ENCODE data around the gene ZNF330.

The ZNF330 gene

DNA sequence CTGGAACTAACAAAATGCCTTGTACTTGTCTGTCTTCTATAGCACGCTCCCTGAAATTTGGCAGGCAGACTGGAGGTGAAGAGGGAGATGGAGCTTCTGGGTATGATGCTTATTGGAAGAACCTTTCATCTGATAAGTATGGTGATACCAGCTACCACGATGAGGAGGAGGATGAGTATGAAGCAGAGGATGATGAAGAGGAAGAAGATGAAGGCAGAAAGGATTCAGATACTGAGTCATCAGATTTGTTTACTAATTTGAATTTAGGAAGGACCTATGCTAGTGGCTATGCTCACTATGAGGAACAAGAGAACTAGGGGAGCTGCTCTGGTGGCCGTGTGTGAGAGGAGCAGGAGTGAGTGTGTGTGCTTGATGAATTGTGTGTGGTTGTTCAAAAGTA lies 13.0 kb downstream of the ZNF330 start:
- DNase-seq (ENCODE audit: low read depth): no peak

- no peak for DNase-seq (ENCODE audit: low read depth)
Measured at GRCh38 chr4:141238186-141238585, 17.5 kb downstream of the ZNF330 start.

- DNase-seq (ENCODE audit: low read depth): no peak
Measured at GRCh38 chr4:141240259-141240658, 19.6 kb downstream of the ZNF330 start.

GRCh38 chr4:141240671-141241070 lies 20.0 kb downstream of the ZNF330 start:
- DNase-seq (ENCODE audit: low read depth): no peak

DNA sequence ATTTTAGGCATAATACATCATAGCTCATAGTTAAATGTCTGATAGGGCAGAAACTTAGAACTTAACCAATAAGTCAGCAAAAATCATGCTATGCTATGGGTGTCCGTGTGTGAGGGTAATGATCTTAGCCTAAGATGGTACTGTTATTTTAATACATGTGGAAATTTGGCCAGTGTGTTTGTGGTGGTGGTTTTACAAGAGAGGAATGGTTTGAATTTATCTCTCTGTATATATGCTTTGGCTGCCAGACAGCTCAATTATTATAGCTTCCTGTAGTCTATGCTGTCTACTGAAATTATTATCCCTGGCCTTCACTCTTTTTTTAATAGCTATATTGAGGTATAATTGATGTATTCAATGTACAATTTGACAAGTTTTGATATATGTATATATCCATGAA lies 21.3 kb downstream of the ZNF330 start:
- no peak for DNase-seq (ENCODE audit: low read depth)

- DNase-seq (ENCODE audit: low read depth): no peak
Measured at GRCh38 chr4:141244419-141244818, 23.7 kb downstream of the ZNF330 start.

GRCh38 chr4:141246243-141246642 lies 25.5 kb downstream of the ZNF330 start:
- DNase-seq (ENCODE audit: low read depth): no peak

DNA sequence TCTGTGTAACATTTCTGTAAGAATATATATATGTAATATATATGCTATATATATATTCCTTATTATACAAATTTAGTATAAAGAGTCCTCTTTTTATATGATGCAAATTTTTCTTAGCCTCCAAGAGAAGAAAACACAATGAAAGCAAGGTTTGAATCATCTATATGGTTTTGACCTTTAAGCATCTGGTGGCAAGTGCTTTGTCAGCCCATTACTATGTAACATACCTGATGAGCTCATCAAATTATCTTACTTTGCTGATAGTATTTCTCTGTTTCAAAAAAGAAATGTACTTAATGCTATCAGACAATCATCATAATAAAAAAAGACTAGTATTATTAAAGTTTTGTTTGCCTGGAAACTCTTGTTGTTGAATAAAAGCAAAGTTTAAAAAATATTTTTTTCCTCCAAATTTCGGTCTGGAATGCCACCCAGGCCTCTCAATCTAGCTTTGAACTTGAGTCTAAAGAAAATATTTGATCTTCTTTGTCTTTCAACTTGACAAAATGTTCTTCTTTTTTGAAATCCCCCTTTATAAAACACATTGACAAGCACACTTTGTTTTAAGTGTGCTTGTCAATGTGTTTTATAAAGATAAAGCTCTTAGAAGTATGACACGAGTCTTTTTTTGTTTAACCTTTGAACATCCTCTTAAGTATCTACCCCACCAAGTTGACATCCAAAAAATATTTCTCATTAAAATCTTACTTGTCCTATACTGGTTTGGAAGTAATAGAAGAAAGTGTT lies 26.2 kb downstream of the ZNF330 start:
- DNase-seq (ENCODE audit: low read depth): no peak

GRCh38 chr4:141247430-141247780 lies 26.7 kb downstream of the ZNF330 start:
- DNase-seq (ENCODE audit: low read depth): no peak

GRCh38 chr4:141248029-141248428 lies 27.3 kb downstream of the ZNF330 start:
- DNase-seq (ENCODE audit: low read depth): no peak

DNA sequence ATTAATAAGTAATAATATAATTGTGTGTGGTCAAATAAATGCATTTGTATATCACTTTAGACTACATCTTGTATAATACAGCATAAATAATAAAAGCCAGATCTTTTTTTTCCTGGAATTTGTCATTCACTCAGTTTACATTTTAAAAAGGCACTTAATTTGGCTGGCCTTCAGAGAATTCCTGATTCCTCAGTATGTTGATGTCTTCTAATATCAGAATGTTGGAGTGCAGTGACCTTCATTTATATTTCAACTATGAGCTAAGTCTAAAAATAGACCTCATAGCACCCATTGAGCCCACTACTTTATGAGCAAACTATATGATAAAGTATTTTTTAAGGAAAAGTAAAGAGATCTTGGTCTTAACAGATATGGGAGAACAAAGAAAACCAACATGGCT lies 27.8 kb downstream of the ZNF330 start:
- no peak for DNase-seq (ENCODE audit: low read depth)

- no peak for DNase-seq (ENCODE audit: low read depth)
Measured at GRCh38 chr4:141254326-141254725, 33.6 kb downstream of the ZNF330 start.

- no peak for DNase-seq (ENCODE audit: low read depth)
Measured at GRCh38 chr4:141255016-141255415, 34.3 kb downstream of the ZNF330 start.

DNA sequence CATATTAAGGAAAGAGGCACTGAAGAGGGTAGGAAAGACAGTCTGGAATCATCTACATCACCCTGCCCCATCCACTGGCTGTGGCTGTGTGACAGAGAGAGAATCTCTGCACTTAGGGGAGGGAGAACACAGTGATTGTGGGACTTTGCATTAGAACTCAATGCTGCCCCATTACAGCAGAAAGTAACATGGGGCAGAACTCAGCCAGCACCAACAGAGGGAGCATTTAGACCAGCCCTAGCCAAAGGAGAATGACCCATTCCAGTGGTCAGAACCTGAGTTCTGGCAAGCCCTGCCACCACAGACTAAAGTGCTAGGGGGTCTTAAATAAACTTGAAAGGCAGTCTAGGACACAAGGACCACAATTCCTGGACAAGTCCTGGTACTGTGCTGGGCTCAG lies 37.9 kb downstream of the ZNF330 start:
- DNase-seq (ENCODE audit: low read depth): no peak

DNA sequence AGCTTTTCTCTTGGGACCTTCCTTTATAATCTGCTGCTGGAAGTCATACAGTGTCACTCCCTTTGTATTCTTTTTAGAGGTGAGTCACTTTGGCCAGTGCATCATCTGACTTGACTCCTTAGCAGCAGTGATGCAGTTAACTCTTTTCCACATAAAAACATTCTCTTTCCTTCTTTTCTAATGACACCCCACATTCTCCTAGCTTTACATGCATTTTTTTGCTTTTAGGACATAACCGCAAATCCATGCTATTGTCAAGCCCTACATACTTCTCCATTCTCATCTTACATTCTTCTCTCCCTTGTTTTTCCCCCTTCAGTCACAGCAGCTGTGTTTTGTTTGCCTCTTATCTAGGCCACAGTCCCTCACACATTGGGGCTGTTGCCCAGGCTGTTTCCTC lies 55.1 kb downstream of the ZNF330 start:
- no peak for DNase-seq (ENCODE audit: low read depth)

GRCh38 chr4:141283152-141283551 lies 62.5 kb downstream of the ZNF330 start:
- no peak for DNase-seq (ENCODE audit: low read depth)

DNA sequence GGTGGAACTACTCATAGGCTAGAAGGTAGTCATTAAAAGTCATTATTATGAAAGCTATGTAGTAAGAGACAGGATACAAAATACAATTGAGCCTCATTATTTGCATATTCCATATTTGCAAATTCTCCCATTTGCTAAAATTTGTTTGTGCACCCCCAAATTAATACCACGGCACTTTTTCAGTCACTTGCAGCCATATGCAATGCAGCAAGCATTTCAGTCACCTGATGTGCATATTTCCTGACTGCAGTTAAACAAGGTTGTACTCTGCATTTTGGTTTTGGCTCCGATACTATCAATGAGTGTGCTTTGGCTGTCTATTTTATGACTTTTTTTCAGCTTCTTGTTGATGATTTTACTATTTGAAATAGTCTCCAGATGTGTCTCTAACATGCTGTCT lies 62.9 kb downstream of the ZNF330 start:
- DNase-seq (ENCODE audit: low read depth): no peak
